Spinal cord (tissue), 10 donors: ENCODE measurements around the gene MAGEB4. TPM values are rescaled to one million over a fixed set of nuclear protein-coding genes. Genes with fewer than 3 reads are reported as not detected.
"Not testable (repeated sequence)": the region's sequence is repeated elsewhere in the genome, so short reads cannot be mapped to it uniquely, and the experiment has no call there.

Experiments
- DNase-seq, 6 donors: peaks; one replicate each; pipeline versions ENCODE4 v3.0.0 to v3.0.0-alpha.2; 2013 to 2015; ENCODE audit warnings: low spot score in 6 of 6, low read depth in 4 of 6
- H3K27ac ChIP-seq: one replicate; pipeline ENCODE4 v1.5.1; 2013; ENCODE audit warnings: low read depth, low read length, control low read depth
- H3K27me3 ChIP-seq: one replicate; pipeline ENCODE4 v1.6.1; 2013; ENCODE audit warnings: low read length; ENCODE audit not compliant: control insufficient read depth, insufficient read depth
- H3K36me3 ChIP-seq: one replicate; pipeline ENCODE4 v1.6.1; 2013; ENCODE audit warnings: low read length; ENCODE audit not compliant: control insufficient read depth, insufficient read depth
- H3K4me1 ChIP-seq: one replicate; pipeline ENCODE4 v1.6.1; 2013; ENCODE audit warnings: low read length; ENCODE audit not compliant: control insufficient read depth, insufficient read depth
- H3K4me3 ChIP-seq: one replicate; pipeline ENCODE4 v1.5.1; 2013; ENCODE audit warnings: low read depth, low read length, control low read depth
- H3K9me3 ChIP-seq: one replicate; pipeline ENCODE4 v1.6.1; 2013; ENCODE audit warnings: low read length; ENCODE audit not compliant: control insufficient read depth, insufficient read depth
- WGBS: methylation state at CpG from one replicate; pipeline ENCODE4 v1.1.5; 2013; ENCODE audit warnings: missing lambda C conversion rate; ENCODE audit not compliant: insufficient coverage; 5-methylcytosine and 5-hydroxymethylcytosine counted together
- long read RNA-seq, 4 donors: transcript quantifications; one replicate each; lab custom pipeline, GENCODE V29; 2026
- polyA plus RNA-seq, 2 donors: library from polyadenylated mRNA; unstranded; fragments of 120-200 nt; gene quantifications; one replicate each; pipeline ENCODE4 v1.2.1, GENCODE V29; 2013; ENCODE audit not compliant: insufficient read length in 2 of 2
- total RNA-seq, 2 donors: library from RNA; depleted of rRNA in 1 of 2; stranded (reverse); fragments of 120-200 nt in 1 of 2; fragments of >200 nt in 1 of 2; gene quantifications; one replicate each; pipeline versions ENCODE4 v1.2.3 to v1.2.4, GENCODE V29; 2013 to 2014
- donor health status: healthy.

MAGEB4 gene, protein sequence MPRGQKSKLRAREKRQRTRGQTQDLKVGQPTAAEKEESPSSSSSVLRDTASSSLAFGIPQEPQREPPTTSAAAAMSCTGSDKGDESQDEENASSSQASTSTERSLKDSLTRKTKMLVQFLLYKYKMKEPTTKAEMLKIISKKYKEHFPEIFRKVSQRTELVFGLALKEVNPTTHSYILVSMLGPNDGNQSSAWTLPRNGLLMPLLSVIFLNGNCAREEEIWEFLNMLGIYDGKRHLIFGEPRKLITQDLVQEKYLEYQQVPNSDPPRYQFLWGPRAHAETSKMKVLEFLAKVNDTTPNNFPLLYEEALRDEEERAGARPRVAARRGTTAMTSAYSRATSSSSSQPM
- total RNA-seq (not detected), polyA plus RNA-seq (not detected)
- long read RNA-seq, donor 1, result 0 reads
- long read RNA-seq, donor 2, result 0 reads
- long read RNA-seq, donor 3, result 0 reads
- long read RNA-seq, donor 4, result 0 reads

DNA sequence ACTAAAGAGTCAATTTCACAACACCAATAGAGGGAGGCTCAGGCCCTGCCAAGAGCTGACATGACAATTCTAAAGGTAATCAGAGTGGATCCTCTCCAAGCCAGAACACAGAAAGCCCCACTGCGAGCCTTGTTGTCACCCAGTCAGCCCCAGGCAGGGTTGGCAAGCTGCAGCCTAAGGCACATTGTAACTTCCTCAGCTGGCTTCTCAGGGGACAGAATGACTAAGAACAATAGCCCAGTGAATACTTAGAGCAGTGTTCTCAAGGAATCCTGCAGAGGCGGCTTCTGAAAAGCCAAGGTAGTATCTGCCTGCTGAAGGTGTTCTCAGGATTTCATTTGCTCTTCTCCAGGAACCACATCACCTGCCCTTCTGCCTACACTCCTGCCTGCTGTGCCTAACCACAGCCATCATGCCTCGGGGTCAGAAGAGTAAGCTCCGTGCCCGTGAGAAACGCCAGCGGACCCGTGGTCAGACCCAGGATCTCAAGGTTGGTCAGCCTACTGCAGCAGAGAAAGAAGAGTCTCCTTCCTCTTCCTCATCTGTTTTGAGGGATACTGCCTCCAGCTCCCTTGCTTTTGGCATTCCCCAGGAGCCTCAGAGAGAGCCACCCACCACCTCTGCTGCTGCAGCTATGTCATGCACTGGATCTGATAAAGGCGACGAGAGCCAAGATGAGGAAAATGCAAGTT lies at the start of gene MAGEB4:
MAGEB4 (plus strand) TSS at position 277 of the 692 bp plus-strand sequence; CDS start at position 413, 136 bp downstream.
- 86% methylated on average over 8 of the region's 10 CpGs for WGBS
- DNase-seq, result no peak
- no peak within 1 kb of the TSS for H3K27ac ChIP-seq
- H3K9me3 ChIP-seq, result no peaks in the 10 kb centered on the region
- no peaks in the 10 kb centered on the region for H3K4me1 ChIP-seq
- peaks cover 2% of the 10 kb centered on the region for H3K27me3 ChIP-seq
- H3K36me3 ChIP-seq, result no peaks in the 10 kb centered on the region
- no peak within 1 kb of the TSS for H3K4me3 ChIP-seq

DNA sequence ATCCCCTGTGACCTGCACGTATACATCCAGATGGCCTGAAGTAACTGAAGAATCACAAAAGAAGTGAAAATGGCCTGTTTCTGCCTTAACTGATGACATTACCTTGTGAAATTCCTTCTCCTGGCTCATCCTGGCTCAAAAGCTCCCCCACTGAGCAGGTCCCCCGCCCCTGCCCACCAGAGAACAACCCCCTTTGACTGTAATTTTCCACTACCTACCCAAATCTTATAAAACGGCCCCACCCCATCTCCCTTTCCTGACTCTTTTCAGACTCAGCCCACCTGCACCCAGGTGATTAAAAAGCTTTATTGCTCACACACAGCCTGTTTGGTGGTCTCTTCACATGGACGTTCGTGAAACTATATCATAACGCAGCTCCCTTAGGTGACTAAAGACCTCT lies 47.9 kb upstream of the MAGEB4 start:
- H3K36me3 ChIP-seq, H3K4me1 ChIP-seq, H3K27ac ChIP-seq, H3K4me3 ChIP-seq, H3K9me3 ChIP-seq, H3K27me3 ChIP-seq, DNase-seq: not testable (repeated sequence)
- WGBS, result 36% methylated on average over 2 of the region's 6 CpGs

DNA sequence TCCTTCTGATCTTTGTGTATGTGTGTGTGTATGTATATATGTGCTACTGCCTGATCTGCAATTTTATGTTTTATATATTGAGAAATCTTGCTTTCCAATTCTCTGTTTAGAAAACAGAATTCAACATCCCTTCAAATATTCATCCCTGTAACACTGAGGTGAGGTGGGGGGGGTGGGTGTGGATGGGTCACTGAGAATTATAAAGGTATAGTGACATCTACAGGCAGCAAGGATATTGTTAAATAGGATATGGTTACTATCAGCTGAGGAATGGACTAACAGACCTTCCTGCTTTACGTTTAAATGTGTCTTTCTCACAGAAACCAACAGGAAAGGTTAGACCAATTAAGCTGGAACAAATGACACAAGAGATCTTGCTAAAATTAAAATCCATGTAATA lies 45.5 kb upstream of the MAGEB4 start:
- no peaks in the 10 kb centered on the region for H3K36me3 ChIP-seq
- no peak overlapping the region for H3K4me3 ChIP-seq
- DNase-seq, result peak in 2 of 6 donors; percentile 1 to 74
- H3K9me3 ChIP-seq, result no peaks in the 10 kb centered on the region
- H3K4me1 ChIP-seq, result no peaks in the 10 kb centered on the region
- H3K27ac ChIP-seq, result no peak overlapping the region
- WGBS, result 33% methylated on average over 1 of the region's 1 CpG
- H3K27me3 ChIP-seq, result peaks cover 2% of the 10 kb centered on the region

DNA sequence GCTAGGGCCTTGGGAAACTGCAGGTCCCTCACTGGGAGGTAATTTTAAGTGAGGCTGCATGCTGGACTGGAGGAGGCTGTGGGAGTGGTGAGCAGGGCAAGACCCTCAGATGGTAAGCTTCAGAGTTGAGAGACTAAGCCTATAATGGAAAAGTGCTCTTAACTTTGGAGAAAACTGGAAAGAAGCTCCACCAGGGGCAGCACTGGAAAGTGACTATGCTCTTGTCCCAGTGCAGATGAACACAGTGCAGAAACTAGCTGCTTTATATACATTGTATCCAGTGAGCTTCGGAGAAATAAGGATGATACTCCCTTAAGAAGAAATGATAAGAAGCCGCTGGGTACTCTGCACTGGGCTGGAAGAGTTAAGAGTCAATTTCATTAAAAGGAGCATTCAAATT lies 29.6 kb upstream of the MAGEB4 start:
- Histone ChIP-seq H3K36me3 (no peaks in the 10 kb centered on the region), H3K4me3 (no peak overlapping the region), H3K27me3 (no peaks in the 10 kb centered on the region), H3K27ac (no peak overlapping the region), H3K9me3 (no peaks in the 10 kb centered on the region), H3K4me1 (no peaks in the 10 kb centered on the region)
- 71% methylated on average over 1 of the region's 2 CpGs for WGBS
- no peak for DNase-seq

DNA sequence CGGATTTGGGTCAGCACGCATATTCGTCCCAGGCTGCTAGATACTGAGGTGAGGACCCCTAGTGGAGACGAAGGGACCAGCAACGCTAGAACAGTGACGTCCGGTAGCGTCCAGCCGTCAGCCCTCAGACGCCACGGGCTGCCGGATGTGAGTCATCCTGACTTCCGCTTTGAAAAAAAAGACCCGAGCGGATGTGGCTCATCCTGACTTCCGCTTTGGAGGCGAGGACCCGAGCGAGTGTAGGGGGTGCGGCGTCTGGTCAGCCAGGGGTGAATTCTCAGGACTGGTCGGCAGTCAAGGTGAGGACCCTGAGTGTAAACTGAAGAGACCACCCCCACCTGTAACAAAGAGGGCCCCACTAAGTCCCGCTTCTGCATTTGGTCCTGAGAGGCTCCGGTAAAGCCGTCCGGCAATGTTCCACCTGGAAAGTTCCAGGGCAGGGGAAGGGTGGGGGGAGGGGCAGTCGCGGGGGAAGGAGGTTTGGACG lies 26.4 kb upstream of the MAGEB4 start, which contains the start of gene MAGEB2:
MAGEB2 (plus strand) TSS at position 207 of the 487 bp plus-strand sequence. CDS start 3,018 bp downstream, outside the sequence.
- no peak for DNase-seq
- Histone ChIP-seq H3K27ac (no peak within 1 kb of the TSS), H3K27me3 (no peaks in the 10 kb centered on the region), H3K4me3 (no peak within 1 kb of the TSS), H3K9me3 (no peaks in the 10 kb centered on the region), H3K4me1 (no peaks in the 10 kb centered on the region), H3K36me3 (no peaks in the 10 kb centered on the region)
- 83% methylated on average over 21 of the region's 29 CpGs for WGBS

DNA sequence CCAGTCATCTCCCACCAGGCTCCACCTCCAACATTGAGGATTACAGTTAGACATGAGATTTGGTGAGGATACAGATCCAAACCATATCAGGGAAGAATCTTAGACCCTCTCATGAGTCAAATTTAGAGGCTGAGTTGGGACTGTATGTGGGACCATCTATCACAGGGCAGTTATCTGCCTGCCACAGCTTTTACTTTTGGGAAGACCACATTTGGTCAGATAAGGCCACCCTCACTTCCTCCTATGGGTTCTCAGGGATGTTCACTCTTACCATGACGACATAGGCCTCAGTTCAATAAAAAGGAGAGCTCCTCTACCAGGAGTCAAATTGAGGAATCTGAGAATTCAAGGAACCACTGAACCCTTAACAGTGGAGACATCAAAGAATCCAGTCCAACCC lies 24.3 kb upstream of the MAGEB4 start:
- H3K4me1 ChIP-seq, result no peaks in the 10 kb centered on the region
- no peaks in the 10 kb centered on the region for H3K9me3 ChIP-seq
- H3K27me3 ChIP-seq, result no peaks in the 10 kb centered on the region
- no peak overlapping the region for H3K27ac ChIP-seq
- WGBS, result 43% methylated on average over 1 of the region's 1 CpG
- no peaks in the 10 kb centered on the region for H3K36me3 ChIP-seq
- DNase-seq, result no peak
- H3K4me3 ChIP-seq, result no peak overlapping the region

DNA sequence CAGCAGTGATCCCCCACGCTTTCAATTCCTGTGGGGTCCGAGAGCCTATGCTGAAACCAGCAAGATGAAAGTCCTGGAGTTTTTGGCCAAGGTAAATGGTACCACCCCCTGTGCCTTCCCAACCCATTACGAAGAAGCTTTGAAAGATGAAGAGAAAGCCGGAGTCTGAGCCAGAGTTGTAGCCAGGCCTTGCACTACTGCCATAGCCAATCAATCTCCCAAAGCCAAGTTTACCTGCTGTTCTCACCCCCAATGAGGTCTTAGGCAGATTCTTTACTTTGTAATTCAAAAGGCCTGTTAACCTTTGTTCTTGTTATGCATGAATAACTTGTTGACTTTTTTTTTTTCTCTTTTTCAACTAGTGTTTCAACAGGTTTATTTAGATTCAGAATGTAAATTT lies 22.4 kb upstream of the MAGEB4 start:
- H3K27ac ChIP-seq, result no peak overlapping the region
- no peak overlapping the region for H3K4me3 ChIP-seq
- 55% methylated on average over 3 of the region's 4 CpGs for WGBS
- no peaks in the 10 kb centered on the region for H3K27me3 ChIP-seq
- H3K36me3 ChIP-seq, result no peaks in the 10 kb centered on the region
- DNase-seq, result no peak
- no peaks in the 10 kb centered on the region for H3K9me3 ChIP-seq
- no peaks in the 10 kb centered on the region for H3K4me1 ChIP-seq

DNA sequence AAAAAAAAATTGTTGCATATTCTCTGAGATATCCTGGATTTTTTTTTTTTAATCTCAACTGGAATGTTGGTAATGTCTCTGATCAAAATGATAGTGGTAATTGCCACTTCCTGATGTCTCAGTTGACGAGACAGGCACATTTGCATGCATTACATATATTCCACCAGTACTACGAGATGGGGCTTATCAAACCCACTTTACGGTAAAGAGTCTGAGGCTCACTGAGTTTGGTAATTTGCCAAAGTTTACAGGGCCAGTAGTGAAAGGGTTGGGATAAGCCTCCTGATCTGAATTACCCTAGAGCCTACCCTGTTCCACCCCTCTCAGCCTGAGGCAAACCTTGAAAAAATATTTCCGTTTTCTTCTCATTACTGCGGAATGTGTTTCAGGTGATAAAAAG lies 21.1 kb upstream of the MAGEB4 start:
- Histone ChIP-seq H3K9me3 (no peaks in the 10 kb centered on the region), H3K27me3 (no peaks in the 10 kb centered on the region)
- WGBS, result no CpG with 5 or more reads among the region's 5 CpGs

DNA sequence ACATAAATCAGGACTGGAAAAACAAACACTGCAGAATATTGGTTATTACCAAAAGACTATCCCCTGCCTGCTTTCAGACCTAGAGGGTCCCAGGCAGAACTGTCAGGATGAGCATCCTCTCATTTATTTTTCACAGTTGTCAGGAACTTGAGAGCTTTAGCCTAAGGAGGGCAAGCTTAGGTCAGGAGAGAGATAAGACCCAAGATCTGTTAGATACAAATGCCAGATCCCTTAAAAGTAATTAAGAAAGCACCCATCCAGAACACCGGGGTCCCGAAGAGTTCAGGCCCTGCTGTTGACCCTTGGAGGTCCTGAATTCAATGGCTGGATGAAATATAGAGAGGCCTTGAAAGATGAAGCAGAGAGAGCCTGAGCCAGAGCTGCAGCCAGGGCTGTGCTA lies 17.3 kb upstream of the MAGEB4 start:
- Histone ChIP-seq H3K4me3 (no peak overlapping the region), H3K36me3 (no peaks in the 10 kb centered on the region), H3K27me3 (no peaks in the 10 kb centered on the region), H3K9me3 (no peaks in the 10 kb centered on the region), H3K4me1 (no peaks in the 10 kb centered on the region), H3K27ac (no peak overlapping the region)
- DNase-seq, result no peak
- no CpG with 5 or more reads among the region's 2 CpGs for WGBS

More for the DNA sequence above, 21.1 kb upstream of the MAGEB4 start:
- no peak overlapping the region for H3K27ac ChIP-seq
- DNase-seq, result no peak
- H3K4me3 ChIP-seq, result no peak overlapping the region
- H3K36me3 ChIP-seq, result no peaks in the 10 kb centered on the region
- no peaks in the 10 kb centered on the region for H3K4me1 ChIP-seq
